Cardiac muscle cell (in vitro differentiated cells and primary cell): Measurements from ENCODE around the gene ANKRD11. TPM values are rescaled to one million over a fixed set of nuclear protein-coding genes. Genes with fewer than 3 reads are reported as not detected.
"Not testable (repeated sequence)": the region's sequence is repeated elsewhere in the genome, so short reads cannot be mapped to it uniquely, and the experiment has no call there.

Source experiments
- DNase-seq, 2 donors: peaks; one replicate each; pipeline versions ENCODE4 v3.0.0 to v3.0.0-alpha.2; 2010 to 2017; ENCODE audit warnings: low read depth in 1 of 2, low spot score in 1 of 2
- H3K27ac ChIP-seq: fragments of 200-600 bp; sonication (generic); 2 replicates; pipeline ENCODE4 v1.5.1; 2016
- H3K27me3 ChIP-seq: fragments of 200-600 bp; sonication (generic); 2 replicates; pipeline ENCODE4 v1.6.0; 2016; ENCODE audit warnings: control low read depth
- H3K36me3 ChIP-seq: fragments of 200-600 bp; sonication (generic); 2 replicates; pipeline ENCODE4 v1.5.1; 2016; ENCODE audit warnings: control low read depth
- H3K4me1 ChIP-seq: fragments of 200-600 bp; sonication (generic); 2 replicates; pipeline ENCODE4 v1.8.1; 2017; ENCODE audit warnings: low read depth, mild to moderate bottlenecking, mixed run types
- H3K4me3 ChIP-seq: fragments of 200-600 bp; sonication (generic); 2 replicates; pipeline ENCODE4 v1.5.1; 2016; ENCODE audit warnings: mild to moderate bottlenecking
- H3K9me3 ChIP-seq: fragments of 200-600 bp; sonication (generic); 2 replicates; pipeline ENCODE4 v1.5.1; 2017; ENCODE audit warnings: low read depth, mild to moderate bottlenecking, control low read depth
- polyA plus RNA-seq: library from polyadenylated mRNA; unstranded; fragments of >200 nt; fragmentation: Nextera tagmentation; extraction: Ambion mirVana; gene quantifications from 2 replicates; pipeline ENCODE4 v1.2.1, GENCODE V29; 2016
- total RNA-seq: library from RNA; depleted of rRNA; stranded (reverse); fragments of >200 nt; gene quantifications from 2 replicates; pipeline ENCODE4 v1.2.3, GENCODE V29; 2016
- TF ChIP-seq, protein P1 (sequence below): IDR thresholded peaks from 2 replicates; pipeline ENCODE4 v1.5.1; 2012; ENCODE audit warnings: low read depth, mild to moderate bottlenecking, low read length

ANKRD11 gene
- total and polyA plus RNA-seq, 2 experiments from 2014 or later: 111 to 131 TPM

DNA sequence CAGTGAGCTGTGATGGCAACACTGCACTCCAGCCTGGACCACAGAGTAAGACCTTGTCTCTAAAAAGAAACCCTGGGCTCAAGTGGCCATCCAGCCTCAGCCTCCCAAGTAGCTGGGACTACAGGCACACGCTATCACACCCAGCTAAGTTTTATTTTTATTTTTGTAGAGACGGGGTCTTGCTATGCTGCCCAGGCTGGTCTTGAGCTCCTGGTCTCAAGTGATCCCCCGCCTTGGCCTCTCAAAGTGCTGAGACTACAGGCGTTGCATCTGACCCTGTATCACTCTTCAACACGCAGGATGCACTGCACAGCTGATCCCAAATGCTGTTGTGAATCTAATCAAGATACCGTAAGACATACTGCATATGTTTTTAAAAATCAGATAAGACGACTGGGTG lies 23.0 kb downstream of the ANKRD11 start:
- Histone ChIP-seq H3K27me3 (no peaks in the 10 kb centered on the region), H3K9me3 (no peaks in the 10 kb centered on the region)
- TF ChIP-seq, protein P1, sequence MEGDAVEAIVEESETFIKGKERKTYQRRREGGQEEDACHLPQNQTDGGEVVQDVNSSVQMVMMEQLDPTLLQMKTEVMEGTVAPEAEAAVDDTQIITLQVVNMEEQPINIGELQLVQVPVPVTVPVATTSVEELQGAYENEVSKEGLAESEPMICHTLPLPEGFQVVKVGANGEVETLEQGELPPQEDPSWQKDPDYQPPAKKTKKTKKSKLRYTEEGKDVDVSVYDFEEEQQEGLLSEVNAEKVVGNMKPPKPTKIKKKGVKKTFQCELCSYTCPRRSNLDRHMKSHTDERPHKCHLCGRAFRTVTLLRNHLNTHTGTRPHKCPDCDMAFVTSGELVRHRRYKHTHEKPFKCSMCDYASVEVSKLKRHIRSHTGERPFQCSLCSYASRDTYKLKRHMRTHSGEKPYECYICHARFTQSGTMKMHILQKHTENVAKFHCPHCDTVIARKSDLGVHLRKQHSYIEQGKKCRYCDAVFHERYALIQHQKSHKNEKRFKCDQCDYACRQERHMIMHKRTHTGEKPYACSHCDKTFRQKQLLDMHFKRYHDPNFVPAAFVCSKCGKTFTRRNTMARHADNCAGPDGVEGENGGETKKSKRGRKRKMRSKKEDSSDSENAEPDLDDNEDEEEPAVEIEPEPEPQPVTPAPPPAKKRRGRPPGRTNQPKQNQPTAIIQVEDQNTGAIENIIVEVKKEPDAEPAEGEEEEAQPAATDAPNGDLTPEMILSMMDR: no peak

DNA sequence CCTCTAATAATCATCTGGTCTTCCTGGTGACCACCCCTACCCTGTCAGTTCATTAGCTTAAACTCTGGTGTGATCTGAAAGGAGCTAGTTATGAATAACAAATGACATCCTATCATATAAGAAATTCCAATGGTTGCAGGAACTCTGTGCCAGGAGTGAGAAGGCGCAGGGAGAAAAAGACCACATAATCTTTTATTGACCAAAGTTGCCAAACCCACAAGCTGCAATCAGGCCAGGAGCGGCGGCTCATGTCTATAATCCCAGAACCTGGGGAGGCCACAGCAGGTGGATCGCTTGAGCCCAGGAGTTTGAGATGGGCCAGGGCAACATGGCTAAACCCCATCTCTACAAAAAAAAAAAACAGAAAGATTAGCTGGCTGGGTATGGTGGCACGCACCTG lies 23.4 kb downstream of the ANKRD11 start:
- Histone ChIP-seq H3K27ac (no peak overlapping the region), H3K9me3 (no peaks in the 10 kb centered on the region), H3K27me3 (no peaks in the 10 kb centered on the region), H3K4me3 (no peak overlapping the region), H3K4me1 (no peaks in the 10 kb centered on the region), H3K36me3 (no peaks in the 10 kb centered on the region)
- TF ChIP-seq, protein P1: no peak
- no peak for DNase-seq

More for the DNA sequence above, 23.0 kb downstream of the ANKRD11 start:
- H3K36me3 ChIP-seq: no peaks in the 10 kb centered on the region
- H3K27ac ChIP-seq: no peak overlapping the region
- no peaks in the 10 kb centered on the region for H3K4me1 ChIP-seq
- no peak overlapping the region for H3K4me3 ChIP-seq
- DNase-seq: no peak

DNA sequence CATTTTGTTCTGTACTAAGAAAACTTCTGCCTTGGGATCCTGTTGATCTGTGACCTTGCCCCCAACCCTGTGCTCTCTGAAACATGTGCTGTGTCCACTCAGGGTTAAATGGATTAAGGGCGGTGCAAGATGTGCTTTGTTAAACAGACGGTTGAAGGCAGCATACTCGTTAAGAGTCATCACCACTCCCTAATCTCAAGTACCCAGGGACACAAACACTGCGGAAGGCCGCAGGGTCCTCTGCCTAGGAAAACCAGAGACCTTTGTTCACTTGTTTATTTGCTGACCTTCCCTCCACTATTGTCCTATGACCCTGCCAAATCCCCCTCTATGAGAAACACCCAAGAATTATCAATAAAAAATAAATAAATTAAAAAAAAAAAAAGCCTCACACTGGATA lies 27.0 kb downstream of the ANKRD11 start:
- not testable (repeated sequence) for H3K4me1 ChIP-seq, H3K9me3 ChIP-seq, H3K27ac ChIP-seq, H3K27me3 ChIP-seq, H3K4me3 ChIP-seq, DNase-seq, H3K36me3 ChIP-seq

DNA sequence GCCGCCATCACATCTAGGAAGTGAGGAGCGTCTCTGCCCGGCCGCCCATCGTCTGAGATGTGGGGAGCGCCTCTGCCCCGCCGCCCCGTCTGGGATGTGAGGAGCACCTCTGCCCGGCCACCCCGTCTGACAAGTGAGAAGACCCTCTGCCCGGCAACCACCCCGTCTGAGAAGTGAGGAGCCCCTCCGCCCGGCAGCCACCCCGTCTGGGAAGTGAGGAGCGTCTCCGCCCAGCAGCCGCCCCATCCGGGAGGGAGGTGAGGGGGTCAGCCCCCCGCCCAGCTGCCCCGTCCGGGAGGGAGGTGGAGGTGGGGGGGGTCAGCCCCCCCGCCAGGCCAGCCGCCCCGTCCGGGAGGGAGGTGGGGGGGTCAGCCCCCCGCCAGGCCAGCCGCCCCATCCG lies 27.7 kb downstream of the ANKRD11 start:
- not testable (repeated sequence) for H3K27me3 ChIP-seq, H3K27ac ChIP-seq, DNase-seq, H3K4me1 ChIP-seq, H3K9me3 ChIP-seq, H3K36me3 ChIP-seq, H3K4me3 ChIP-seq

DNA sequence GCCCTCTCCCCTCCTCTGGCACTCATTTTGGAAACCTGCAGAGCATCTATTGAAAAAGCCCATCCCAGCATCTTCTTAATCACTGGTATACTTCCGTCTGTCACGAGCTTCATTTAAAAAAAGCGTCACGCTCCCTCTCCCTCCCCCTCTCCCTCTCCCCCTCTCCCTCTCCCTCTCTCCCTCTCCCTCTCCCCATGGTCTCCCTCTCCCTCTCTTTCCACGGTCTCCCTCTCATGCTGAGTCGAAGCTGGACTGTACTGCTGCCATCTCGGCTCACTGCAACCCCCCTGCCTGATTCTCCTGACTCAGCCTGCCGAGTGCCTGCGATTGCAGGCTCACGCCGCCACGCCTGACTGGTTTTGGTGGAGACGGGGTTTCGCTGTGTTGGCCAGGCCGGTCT lies 28.5 kb downstream of the ANKRD11 start:
- DNase-seq, H3K4me1 ChIP-seq, H3K27me3 ChIP-seq, H3K36me3 ChIP-seq, H3K4me3 ChIP-seq, H3K27ac ChIP-seq, H3K9me3 ChIP-seq: not testable (repeated sequence)

DNA sequence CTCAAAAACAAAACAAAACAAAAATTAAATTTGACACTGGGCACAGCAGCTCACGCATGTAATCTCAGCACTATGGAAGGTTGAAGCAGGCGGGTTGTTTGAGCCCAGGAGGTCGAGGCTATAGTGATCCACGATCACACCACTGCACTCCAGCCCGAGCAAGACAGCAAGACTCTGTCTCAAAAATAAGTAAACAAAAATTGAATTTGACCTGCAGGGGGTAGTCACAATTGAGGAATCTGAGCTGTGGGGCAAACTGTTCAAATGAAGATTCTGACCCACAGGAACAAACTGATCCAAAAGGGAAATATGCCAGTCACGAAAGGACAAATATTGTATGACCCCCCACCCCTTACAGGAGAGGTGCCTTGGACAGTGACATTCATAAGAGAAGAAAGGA lies 29.8 kb downstream of the ANKRD11 start:
- Histone ChIP-seq H3K4me1 (no peaks in the 10 kb centered on the region), H3K9me3 (no peaks in the 10 kb centered on the region), H3K4me3 (no peak overlapping the region), H3K36me3 (no peaks in the 10 kb centered on the region), H3K27me3 (no peaks in the 10 kb centered on the region), H3K27ac (no peak overlapping the region)
- no peak for DNase-seq
- TF ChIP-seq, protein P1: no peak

DNA sequence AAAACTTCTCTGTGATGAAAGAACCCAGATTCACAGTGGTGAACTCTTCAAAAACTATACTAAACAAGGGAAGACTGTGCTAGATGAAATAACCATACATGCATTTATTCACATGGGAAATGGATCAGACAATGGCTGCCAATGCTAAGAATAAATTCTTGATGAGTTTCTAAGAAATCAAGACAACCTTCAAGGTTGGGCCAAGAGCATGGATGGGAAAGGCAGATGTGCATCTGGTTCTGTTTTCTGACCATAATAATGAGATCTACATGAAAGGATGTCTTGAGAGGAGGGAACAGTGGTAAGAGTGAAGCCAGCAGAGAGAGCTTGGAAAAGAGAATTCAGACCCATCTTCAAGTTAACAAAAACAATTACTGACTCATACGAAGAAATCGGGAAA lies 31.4 kb downstream of the ANKRD11 start:
- H3K4me1 ChIP-seq: no peaks in the 10 kb centered on the region
- H3K4me3 ChIP-seq: no peak overlapping the region
- no peaks in the 10 kb centered on the region for H3K27me3 ChIP-seq
- H3K36me3 ChIP-seq: no peaks in the 10 kb centered on the region
- no peaks in the 10 kb centered on the region for H3K9me3 ChIP-seq
- no peak overlapping the region for H3K27ac ChIP-seq
- TF ChIP-seq, protein P1: no peak
- no peak for DNase-seq
